B cell (primary cell): Measurements from ENCODE around the gene CACNA1A.

Experiments used
- EZH2 ChIP-seq: IDR thresholded peaks from 2 replicates; pipeline ENCODE4 v1.6.1; 2012; ENCODE audit warnings: borderline replicate concordance, low read depth, mild to moderate bottlenecking, moderate library complexity, low read length; ENCODE audit not compliant: insufficient read depth, poor library complexity, severe bottlenecking
- TF ChIP-seq, protein P1 (sequence below): fragments of 200-600 bp; IDR thresholded peaks from one replicate; pipeline ENCODE4 v1.8.0; 2022; ENCODE audit warnings: antibody characterized with exemption, mild to moderate bottlenecking

DNA sequence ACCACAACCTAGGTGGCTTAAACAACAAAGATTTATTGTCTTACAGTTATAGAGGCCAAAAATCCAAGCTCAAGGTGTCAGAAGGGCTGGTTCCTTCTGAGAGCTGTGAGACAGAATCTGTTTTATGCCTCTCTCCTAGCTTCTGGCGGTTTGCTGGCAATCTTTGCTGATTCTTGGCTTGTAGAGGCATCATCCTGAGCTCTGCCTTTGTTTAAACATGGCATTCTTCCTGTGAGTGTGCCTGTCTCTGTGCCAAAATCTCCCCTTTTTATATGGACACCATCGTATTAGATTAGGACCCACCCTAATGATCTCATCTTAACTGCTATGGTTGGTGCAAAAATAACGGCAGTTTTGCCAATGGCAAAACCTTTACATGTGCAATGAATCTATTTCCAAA lies 169.1 kb downstream of the CACNA1A start:
- TF ChIP-seq, protein P1, sequence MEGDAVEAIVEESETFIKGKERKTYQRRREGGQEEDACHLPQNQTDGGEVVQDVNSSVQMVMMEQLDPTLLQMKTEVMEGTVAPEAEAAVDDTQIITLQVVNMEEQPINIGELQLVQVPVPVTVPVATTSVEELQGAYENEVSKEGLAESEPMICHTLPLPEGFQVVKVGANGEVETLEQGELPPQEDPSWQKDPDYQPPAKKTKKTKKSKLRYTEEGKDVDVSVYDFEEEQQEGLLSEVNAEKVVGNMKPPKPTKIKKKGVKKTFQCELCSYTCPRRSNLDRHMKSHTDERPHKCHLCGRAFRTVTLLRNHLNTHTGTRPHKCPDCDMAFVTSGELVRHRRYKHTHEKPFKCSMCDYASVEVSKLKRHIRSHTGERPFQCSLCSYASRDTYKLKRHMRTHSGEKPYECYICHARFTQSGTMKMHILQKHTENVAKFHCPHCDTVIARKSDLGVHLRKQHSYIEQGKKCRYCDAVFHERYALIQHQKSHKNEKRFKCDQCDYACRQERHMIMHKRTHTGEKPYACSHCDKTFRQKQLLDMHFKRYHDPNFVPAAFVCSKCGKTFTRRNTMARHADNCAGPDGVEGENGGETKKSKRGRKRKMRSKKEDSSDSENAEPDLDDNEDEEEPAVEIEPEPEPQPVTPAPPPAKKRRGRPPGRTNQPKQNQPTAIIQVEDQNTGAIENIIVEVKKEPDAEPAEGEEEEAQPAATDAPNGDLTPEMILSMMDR, result no peak
- no peak for TF ChIP-seq EZH2
